Chondrocyte (in vitro differentiated cells): ENCODE data around the gene BICD2. TPM values are rescaled to one million over a fixed set of nuclear protein-coding genes. Genes with fewer than 3 reads are reported as not detected.
A peak's percentile ranks its signal among the peaks of the same experiment; 100 is the strongest.

Experiments used
- DNase-seq: peaks from one replicate; pipeline ENCODE4 v3.0.0; 2021; ENCODE audit warnings: mixed read lengths, low spot score
- H3K27ac Mint-ChIP-seq: one replicate; pipeline ENCODE4 v1.8.0; 2021; ENCODE audit warnings: mild to moderate bottlenecking, moderate library complexity, mixed read lengths; ENCODE audit not compliant: unreplicated experiment
- H3K27me3 Mint-ChIP-seq: 2 replicates; pipeline ENCODE4 v1.8.0; 2021; ENCODE audit warnings: low read depth, mixed read lengths
- H3K36me3 Mint-ChIP-seq: 2 replicates; pipeline ENCODE4 v1.8.0; 2021; ENCODE audit warnings: low read depth, mixed read lengths
- H3K4me1 Mint-ChIP-seq: 2 replicates; pipeline ENCODE4 v1.8.0; 2021; ENCODE audit warnings: low read depth, mild to moderate bottlenecking, mixed read lengths
- H3K4me3 Mint-ChIP-seq: one replicate; pipeline ENCODE4 v1.8.0; 2021; ENCODE audit warnings: mild to moderate bottlenecking, moderate library complexity, mixed read lengths; ENCODE audit not compliant: unreplicated experiment
- H3K9me3 Mint-ChIP-seq: 2 replicates; pipeline ENCODE4 v1.8.0; 2021; ENCODE audit warnings: low read depth, mixed read lengths
- total RNA-seq: library from RNA; stranded (reverse); gene quantifications from 3 replicates; pipeline ENCODE4 v1.2.1, GENCODE V29; 2021
- TF ChIP-seq, protein P1 (sequence below): fragments of 200-600 bp; sonication (generic); IDR thresholded peaks from 2 replicates; pipeline ENCODE4 v1.5.0; 2021; ENCODE audit warnings: antibody characterized with exemption, mild to moderate bottlenecking, moderate library complexity

The BICD2 gene
- total RNA-seq, 1 donor from 2014 or later: 41.9 TPM

DNA sequence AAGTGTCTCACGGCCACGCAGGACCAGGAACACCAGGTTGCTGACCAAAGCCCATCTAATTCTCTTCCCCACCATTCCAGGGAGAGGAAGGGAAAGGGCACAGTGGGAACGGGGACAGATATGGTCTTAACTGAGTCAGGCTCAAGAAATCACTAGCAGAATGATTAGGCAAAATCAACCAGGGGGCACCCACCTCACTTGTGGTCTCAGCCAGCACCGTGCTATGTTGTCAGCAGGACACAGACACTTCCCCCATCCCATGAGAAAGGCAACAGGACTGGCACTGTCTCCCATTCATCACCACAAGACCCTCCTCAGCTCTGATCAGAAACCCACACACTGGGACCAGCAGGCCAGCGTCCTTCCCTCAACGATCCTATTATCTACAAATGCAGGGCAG, 2.9 kb downstream of the BICD2 start:
- peaks cover 46% of the 10 kb centered on the region for H3K4me1 Mint-ChIP-seq
- no peaks in the 10 kb centered on the region for H3K9me3 Mint-ChIP-seq
- no peaks in the 10 kb centered on the region for H3K36me3 Mint-ChIP-seq
- H3K27ac Mint-ChIP-seq: no peak overlapping the region
- no peaks in the 10 kb centered on the region for H3K27me3 Mint-ChIP-seq
- TF ChIP-seq, protein P1, sequence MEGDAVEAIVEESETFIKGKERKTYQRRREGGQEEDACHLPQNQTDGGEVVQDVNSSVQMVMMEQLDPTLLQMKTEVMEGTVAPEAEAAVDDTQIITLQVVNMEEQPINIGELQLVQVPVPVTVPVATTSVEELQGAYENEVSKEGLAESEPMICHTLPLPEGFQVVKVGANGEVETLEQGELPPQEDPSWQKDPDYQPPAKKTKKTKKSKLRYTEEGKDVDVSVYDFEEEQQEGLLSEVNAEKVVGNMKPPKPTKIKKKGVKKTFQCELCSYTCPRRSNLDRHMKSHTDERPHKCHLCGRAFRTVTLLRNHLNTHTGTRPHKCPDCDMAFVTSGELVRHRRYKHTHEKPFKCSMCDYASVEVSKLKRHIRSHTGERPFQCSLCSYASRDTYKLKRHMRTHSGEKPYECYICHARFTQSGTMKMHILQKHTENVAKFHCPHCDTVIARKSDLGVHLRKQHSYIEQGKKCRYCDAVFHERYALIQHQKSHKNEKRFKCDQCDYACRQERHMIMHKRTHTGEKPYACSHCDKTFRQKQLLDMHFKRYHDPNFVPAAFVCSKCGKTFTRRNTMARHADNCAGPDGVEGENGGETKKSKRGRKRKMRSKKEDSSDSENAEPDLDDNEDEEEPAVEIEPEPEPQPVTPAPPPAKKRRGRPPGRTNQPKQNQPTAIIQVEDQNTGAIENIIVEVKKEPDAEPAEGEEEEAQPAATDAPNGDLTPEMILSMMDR: no peak
- DNase-seq: no peak
- H3K4me3 Mint-ChIP-seq: no peak overlapping the region

DNA sequence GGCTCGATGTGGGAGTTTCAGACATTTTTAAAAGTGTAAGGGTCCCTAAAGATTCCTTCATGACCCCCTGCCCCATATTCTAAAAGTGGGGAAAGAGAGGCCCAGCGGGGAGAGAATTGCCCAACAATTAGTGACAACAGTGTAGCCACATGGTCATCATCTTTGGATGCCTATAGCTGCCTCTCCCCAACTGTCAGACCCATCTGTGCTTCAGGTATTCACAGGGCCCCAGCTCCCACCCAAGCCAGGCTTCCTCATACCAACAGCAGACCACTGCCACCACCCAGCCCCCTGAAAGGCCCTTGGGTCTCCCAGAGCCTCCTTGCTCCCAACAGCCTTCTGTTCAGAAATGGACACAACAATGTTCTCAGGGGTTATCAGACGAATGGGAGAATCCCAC, 4.1 kb downstream of the BICD2 start:
- DNase-seq: no peak
- Mint-ChIP-seq H3K27ac (peak overlapping the region; percentile 22), H3K27me3 (no peaks in the 10 kb centered on the region), H3K4me3 (no peak overlapping the region), H3K4me1 (peaks cover 37% of the 10 kb centered on the region), H3K36me3 (no peaks in the 10 kb centered on the region), H3K9me3 (no peaks in the 10 kb centered on the region)
- TF ChIP-seq, protein P1: no peak

DNA sequence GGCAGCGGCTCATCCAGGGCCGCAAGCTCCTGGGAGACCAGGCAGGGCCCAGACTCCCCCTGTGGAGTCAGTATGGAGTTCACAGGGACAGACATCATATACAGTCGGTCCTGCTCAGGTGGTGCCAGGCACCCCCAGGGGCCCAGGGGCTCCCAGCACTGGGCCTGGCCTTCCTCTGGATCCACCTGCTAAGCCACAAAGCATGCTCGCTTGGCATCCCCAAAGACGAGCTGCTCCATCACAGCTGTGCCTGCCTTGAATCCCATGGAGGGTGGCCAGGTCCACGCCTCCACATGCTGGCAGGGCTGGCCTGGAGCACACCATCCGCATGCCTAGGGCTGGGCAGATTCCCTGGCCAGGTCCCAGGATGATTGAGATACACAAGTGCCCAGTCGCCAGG, 4.6 kb downstream of the BICD2 start:
- Mint-ChIP-seq H3K36me3 (no peaks in the 10 kb centered on the region), H3K27ac (no peak overlapping the region), H3K27me3 (no peaks in the 10 kb centered on the region), H3K4me1 (peaks cover 36% of the 10 kb centered on the region), H3K4me3 (no peak overlapping the region), H3K9me3 (no peaks in the 10 kb centered on the region)
- no peak for DNase-seq
- TF ChIP-seq, protein P1: no peak

DNA sequence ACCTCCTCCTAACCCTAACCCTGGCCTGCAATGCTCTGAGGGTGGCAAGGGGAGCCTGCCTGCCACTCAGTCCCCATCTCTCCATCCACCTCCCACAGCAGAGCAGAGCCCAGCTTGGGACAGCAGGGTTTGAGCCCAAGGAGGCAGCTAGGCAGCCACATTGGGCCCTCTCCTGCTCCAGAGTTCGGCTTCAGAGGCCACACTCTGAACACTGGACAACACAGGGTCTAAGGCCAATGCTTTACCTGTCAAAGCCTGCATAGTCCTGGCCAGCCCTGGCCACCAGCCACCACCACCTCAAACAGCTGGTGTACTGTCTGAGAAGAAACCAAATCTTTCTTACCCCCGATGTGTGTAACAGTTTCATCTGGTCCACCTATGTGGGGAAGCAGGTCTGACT, 5.2 kb downstream of the BICD2 start:
- Mint-ChIP-seq H3K36me3 (no peaks in the 10 kb centered on the region), H3K4me1 (peaks cover 36% of the 10 kb centered on the region), H3K9me3 (no peaks in the 10 kb centered on the region), H3K27me3 (no peaks in the 10 kb centered on the region), H3K4me3 (no peak overlapping the region), H3K27ac (no peak overlapping the region)
- DNase-seq: no peak
- TF ChIP-seq, protein P1: no peak

DNA sequence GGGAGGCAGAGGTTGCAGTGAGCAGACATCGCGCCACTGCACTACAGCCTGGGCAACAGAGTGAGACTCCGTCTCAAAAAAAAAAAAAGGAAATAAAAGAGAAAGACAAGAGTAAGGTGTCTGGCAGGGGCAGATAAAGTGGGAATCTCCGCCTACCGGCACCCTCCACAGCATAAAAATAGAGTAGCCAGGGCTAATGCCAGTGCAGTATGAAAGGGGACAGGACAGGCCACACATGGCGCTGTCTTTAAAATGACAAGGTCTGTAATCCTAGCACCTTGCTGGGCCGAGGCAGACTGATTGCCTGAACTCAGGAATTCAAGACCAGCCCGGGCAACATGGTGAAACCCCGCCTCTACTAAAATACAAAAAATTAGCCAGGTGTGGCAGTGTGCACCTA, 7.8 kb downstream of the BICD2 start:
- Mint-ChIP-seq H3K27me3 (no peaks in the 10 kb centered on the region), H3K27ac (no peak overlapping the region), H3K4me1 (peaks cover 24% of the 10 kb centered on the region), H3K9me3 (no peaks in the 10 kb centered on the region), H3K36me3 (no peaks in the 10 kb centered on the region), H3K4me3 (no peak overlapping the region)
- no peak for DNase-seq
- TF ChIP-seq, protein P1: no peak
